Immature natural killer cell (primary cell): ENCODE data around the gene PLEKHH2. TPM values are rescaled to one million over a fixed set of nuclear protein-coding genes. Genes with fewer than 3 reads are reported as not detected.
"Not testable (repeated sequence)": the region's sequence is repeated elsewhere in the genome, so short reads cannot be mapped to it uniquely, and the experiment has no call there.

ENCODE experiments used
- DNase-seq, 3 donors: peaks; one replicate each; pipeline ENCODE4 v3.0.0; 2022; ENCODE audit warnings: mixed read lengths in 1 of 3
- H3K27ac Mint-ChIP-seq, 6 donors: one replicate each; pipeline ENCODE4 v1.8.0; 2020; ENCODE audit warnings: mixed read lengths in 6 of 6, mild to moderate bottlenecking in 5 of 6, inconsistent platforms in 4 of 6, moderate library complexity in 3 of 6
- H3K27me3 Mint-ChIP-seq, 3 donors: one replicate each; pipeline ENCODE4 v1.8.0; 2020 to 2021; ENCODE audit warnings: low read depth in 3 of 3, mild to moderate bottlenecking in 3 of 3, mixed read lengths in 3 of 3, moderate library complexity in 3 of 3, inconsistent platforms in 1 of 3
- H3K36me3 Mint-ChIP-seq, 3 donors: one replicate each; pipeline ENCODE4 v1.8.0; 2020; ENCODE audit warnings: mixed read lengths in 3 of 3, inconsistent platforms in 2 of 3, mild to moderate bottlenecking in 2 of 3
- H3K4me1 Mint-ChIP-seq, 2 donors: one replicate each; pipeline ENCODE4 v1.8.0; 2020; ENCODE audit warnings: inconsistent platforms in 2 of 2, mild to moderate bottlenecking in 2 of 2, mixed read lengths in 2 of 2, moderate library complexity in 1 of 2
- H3K4me3 Mint-ChIP-seq, 5 donors: one replicate each; pipeline ENCODE4 v1.8.0; 2020; ENCODE audit warnings: mild to moderate bottlenecking in 5 of 5, mixed read lengths in 5 of 5, inconsistent platforms in 3 of 5, moderate library complexity in 3 of 5
- H3K9me3 Mint-ChIP-seq, 6 donors: one replicate each; pipeline ENCODE4 v1.8.0; 2020; ENCODE audit warnings: mild to moderate bottlenecking in 6 of 6, mixed read lengths in 6 of 6, inconsistent platforms in 4 of 6, moderate library complexity in 3 of 6
- polyA plus RNA-seq, 3 donors: library from polyadenylated mRNA; unstranded; fragments of 300-500 nt; fragmentation: Illumina TruSeq; gene quantifications; one replicate each; pipeline ENCODE4 v1.2.3, GENCODE V29; 2021

The PLEKHH2 gene
- not detected for polyA plus RNA-seq

GRCh38 chr2:43637030-43637803 lies at the start of gene PLEKHH2:
PLEKHH2 (plus strand) TSS chr2:43637260; CDS start chr2:43644674, 7,414 bp downstream.
- peaks cover 0 to 16% (median 10%) of the 10 kb centered on the region in 6 donors for H3K9me3 Mint-ChIP-seq
- peaks cover 12 to 29% (median 12%) of the 10 kb centered on the region in 3 donors for H3K27me3 Mint-ChIP-seq

GRCh38 chr2:43592443-43592842 lies 44.6 kb upstream of the PLEKHH2 start:
- H3K27ac Mint-ChIP-seq = peak overlapping the region in 1 of 6 donors; percentile 43
- peaks cover 27 to 44% of the 10 kb centered on the region in 2 donors for H3K4me1 Mint-ChIP-seq
- peaks cover 2 to 14% (median 4%) of the 10 kb centered on the region in 3 donors for H3K36me3 Mint-ChIP-seq

More at GRCh38 chr2:43637030-43637803, at the start of gene PLEKHH2:
- Mint-ChIP-seq H3K36me3 (peaks cover 0 to 4% (median 0%) of the 10 kb centered on the region in 3 donors), H3K27ac (no peak within 1 kb of the TSS), H3K4me3 (peak within 1 kb of the TSS; percentile 73 to 91 (median 90)), H3K4me1 (peaks cover 15 to 16% of the 10 kb centered on the region in 2 donors)
- peak; percentile 68 to 74 (median 73) for DNase-seq

GRCh38 chr2:43593254-43593653 lies 43.8 kb upstream of the PLEKHH2 start:
- H3K36me3 Mint-ChIP-seq = peaks cover 0 to 9% (median 0%) of the 10 kb centered on the region in 3 donors
- no peaks in the 10 kb centered on the region for H3K9me3 Mint-ChIP-seq
- H3K4me3 Mint-ChIP-seq = peak overlapping the region in 2 of 5 donors; percentile 10 to 53
- H3K4me1 Mint-ChIP-seq = peaks cover 27 to 44% of the 10 kb centered on the region in 2 donors
- DNase-seq = no peak
- no peak overlapping the region for H3K27ac Mint-ChIP-seq
- peaks cover 6 to 16% (median 12%) of the 10 kb centered on the region in 3 donors for H3K27me3 Mint-ChIP-seq

More at GRCh38 chr2:43592443-43592842, 44.6 kb upstream of the PLEKHH2 start:
- DNase-seq = no peak
- Mint-ChIP-seq H3K4me3 (no peak overlapping the region), H3K9me3 (no peaks in the 10 kb centered on the region), H3K27me3 (peaks cover 4 to 14% (median 12%) of the 10 kb centered on the region in 3 donors)

GRCh38 chr2:43594875-43595274 lies 42.2 kb upstream of the PLEKHH2 start:
- H3K36me3 Mint-ChIP-seq = peaks cover 0 to 4% (median 0%) of the 10 kb centered on the region in 3 donors
- H3K27me3 Mint-ChIP-seq = peaks cover 7 to 20% (median 12%) of the 10 kb centered on the region in 3 donors
- no peak for DNase-seq
- peak overlapping the region; percentile 96 to 99 (median 97) for H3K27ac Mint-ChIP-seq
- peaks cover 27 to 44% of the 10 kb centered on the region in 2 donors for H3K4me1 Mint-ChIP-seq
- no peaks in the 10 kb centered on the region for H3K9me3 Mint-ChIP-seq
- peak overlapping the region; percentile 90 to 96 (median 95) for H3K4me3 Mint-ChIP-seq

- Mint-ChIP-seq H3K36me3 (no peaks in the 10 kb centered on the region), H3K4me3 (peak within 1 kb of the TSS; percentile 90 to 96 (median 95)), H3K4me1 (peaks cover 27 to 44% of the 10 kb centered on the region in 2 donors), H3K27ac (peak within 1 kb of the TSS; percentile 96 to 99 (median 97)), H3K27me3 (peaks cover 7 to 22% (median 14%) of the 10 kb centered on the region in 3 donors), H3K9me3 (no peaks in the 10 kb centered on the region)
- peak; percentile 96 to 98 (median 97) for DNase-seq
Observed at GRCh38 chr2:43595603-43596412, 41.3 kb upstream of the PLEKHH2 start, which contains the start of gene THADA. THADA (minus strand) TSS chr2:43596038; CDS start chr2:43592392, 3,646 bp downstream.

- H3K4me3 Mint-ChIP-seq, H3K9me3 Mint-ChIP-seq, H3K27ac Mint-ChIP-seq, H3K36me3 Mint-ChIP-seq, DNase-seq: not testable (repeated sequence)
- Mint-ChIP-seq H3K4me1 (peaks cover 11 to 18% of the 10 kb centered on the region in 2 donors), H3K27me3 (peaks cover 7 to 20% (median 10%) of the 10 kb centered on the region in 3 donors)
Observed at GRCh38 chr2:43600596-43600995, 36.5 kb upstream of the PLEKHH2 start.

GRCh38 chr2:43604674-43605073 lies 32.4 kb upstream of the PLEKHH2 start:
- Mint-ChIP-seq H3K4me3 (no peak overlapping the region), H3K9me3 (no peaks in the 10 kb centered on the region), H3K27ac (no peak overlapping the region)

GRCh38 chr2:43605079-43605655 lies 31.9 kb upstream of the PLEKHH2 start:
- no peaks in the 10 kb centered on the region for H3K36me3 Mint-ChIP-seq
- no peaks in the 10 kb centered on the region for H3K9me3 Mint-ChIP-seq
- H3K27me3 Mint-ChIP-seq = peaks cover under 1 to 5% (median 1%) of the 10 kb centered on the region in 3 donors
- no peak overlapping the region for H3K4me3 Mint-ChIP-seq
- H3K4me1 Mint-ChIP-seq = no peaks in the 10 kb centered on the region
- H3K27ac Mint-ChIP-seq = no peak overlapping the region
- no peak for DNase-seq

More at GRCh38 chr2:43604674-43605073, 32.4 kb upstream of the PLEKHH2 start:
- peaks cover 1 to 9% (median 2%) of the 10 kb centered on the region in 3 donors for H3K27me3 Mint-ChIP-seq
- no peaks in the 10 kb centered on the region for H3K4me1 Mint-ChIP-seq
- no peaks in the 10 kb centered on the region for H3K36me3 Mint-ChIP-seq
- DNase-seq = no peak

GRCh38 chr2:43605851-43606250 lies 31.2 kb upstream of the PLEKHH2 start:
- no peaks in the 10 kb centered on the region for H3K9me3 Mint-ChIP-seq
- no peak overlapping the region for H3K4me3 Mint-ChIP-seq
- H3K4me1 Mint-ChIP-seq = no peaks in the 10 kb centered on the region
- peaks cover 0 to 5% (median 1%) of the 10 kb centered on the region in 3 donors for H3K27me3 Mint-ChIP-seq
- no peaks in the 10 kb centered on the region for H3K36me3 Mint-ChIP-seq
- no peak for DNase-seq
- no peak overlapping the region for H3K27ac Mint-ChIP-seq

GRCh38 chr2:43609290-43609918 lies 27.7 kb upstream of the PLEKHH2 start:
- Mint-ChIP-seq H3K9me3 (no peaks in the 10 kb centered on the region), H3K27me3 (peaks cover 0 to 8% (median 1%) of the 10 kb centered on the region in 3 donors), H3K27ac (no peak overlapping the region), H3K4me1 (no peaks in the 10 kb centered on the region), H3K36me3 (peaks cover 0 to 3% (median 0%) of the 10 kb centered on the region in 3 donors), H3K4me3 (no peak overlapping the region)
- peak; percentile 25 to 44 (median 31) for DNase-seq

- Mint-ChIP-seq H3K27ac (no peak overlapping the region), H3K36me3 (peaks cover 0 to 3% (median 0%) of the 10 kb centered on the region in 3 donors), H3K9me3 (no peaks in the 10 kb centered on the region), H3K4me1 (no peaks in the 10 kb centered on the region), H3K27me3 (peaks cover 0 to 7% (median 1%) of the 10 kb centered on the region in 3 donors), H3K4me3 (no peak overlapping the region)
- no peak for DNase-seq
Observed at GRCh38 chr2:43610361-43610760, 26.7 kb upstream of the PLEKHH2 start.

GRCh38 chr2:43611987-43612894 lies 24.8 kb upstream of the PLEKHH2 start:
- no peaks in the 10 kb centered on the region for H3K4me1 Mint-ChIP-seq
- no peak overlapping the region for H3K27ac Mint-ChIP-seq
- peak; percentile 38 to 51 (median 39) for DNase-seq
- H3K36me3 Mint-ChIP-seq = peaks cover 0 to 3% (median 0%) of the 10 kb centered on the region in 3 donors
- no peak overlapping the region for H3K4me3 Mint-ChIP-seq
- peaks cover 0 to 5% (median 1%) of the 10 kb centered on the region in 3 donors for H3K27me3 Mint-ChIP-seq
- no peaks in the 10 kb centered on the region for H3K9me3 Mint-ChIP-seq
